ENCODE data around the gene STAT1.

GRCh38 chr2:190990132-190990531 is 23.8 kb downstream of the STAT1 start:
- TF ChIP-seq, protein P1, sequence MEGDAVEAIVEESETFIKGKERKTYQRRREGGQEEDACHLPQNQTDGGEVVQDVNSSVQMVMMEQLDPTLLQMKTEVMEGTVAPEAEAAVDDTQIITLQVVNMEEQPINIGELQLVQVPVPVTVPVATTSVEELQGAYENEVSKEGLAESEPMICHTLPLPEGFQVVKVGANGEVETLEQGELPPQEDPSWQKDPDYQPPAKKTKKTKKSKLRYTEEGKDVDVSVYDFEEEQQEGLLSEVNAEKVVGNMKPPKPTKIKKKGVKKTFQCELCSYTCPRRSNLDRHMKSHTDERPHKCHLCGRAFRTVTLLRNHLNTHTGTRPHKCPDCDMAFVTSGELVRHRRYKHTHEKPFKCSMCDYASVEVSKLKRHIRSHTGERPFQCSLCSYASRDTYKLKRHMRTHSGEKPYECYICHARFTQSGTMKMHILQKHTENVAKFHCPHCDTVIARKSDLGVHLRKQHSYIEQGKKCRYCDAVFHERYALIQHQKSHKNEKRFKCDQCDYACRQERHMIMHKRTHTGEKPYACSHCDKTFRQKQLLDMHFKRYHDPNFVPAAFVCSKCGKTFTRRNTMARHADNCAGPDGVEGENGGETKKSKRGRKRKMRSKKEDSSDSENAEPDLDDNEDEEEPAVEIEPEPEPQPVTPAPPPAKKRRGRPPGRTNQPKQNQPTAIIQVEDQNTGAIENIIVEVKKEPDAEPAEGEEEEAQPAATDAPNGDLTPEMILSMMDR (IDR thresholded peaks at IDR 0.05; ENCODE audit: low read depth, low read length) = no peak
- TF ChIP-seq EZH2phosphoT487 (IDR thresholded peaks at IDR 0.05; ENCODE audit: low read depth) = no peak
